ENCODE measurements around the gene GTPBP6. TPM values are rescaled to one million over a fixed set of nuclear protein-coding genes. Genes with fewer than 3 reads are reported as not detected.

Gene GTPBP6
- total RNA-seq, 1 experiment from 2014 or later = 72.4 TPM

DNA sequence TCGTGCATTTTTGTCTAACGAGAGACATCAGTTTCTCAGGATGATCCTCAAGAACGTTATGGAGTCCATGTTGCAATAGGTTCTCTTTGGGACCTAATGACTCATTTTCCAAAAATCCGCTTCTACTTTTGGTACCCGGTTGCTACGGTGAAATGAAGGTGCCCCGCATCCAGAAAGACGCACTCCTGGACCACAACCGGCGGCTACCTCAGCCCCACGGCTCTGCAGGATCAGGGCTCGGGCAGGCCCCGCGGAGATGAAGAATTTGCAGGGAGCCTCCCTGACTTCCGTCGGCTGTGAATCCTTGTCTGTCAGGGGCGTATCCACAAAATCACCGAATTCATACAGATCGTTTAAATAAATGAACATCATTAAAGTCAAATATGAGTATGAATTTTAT, 15.6 kb downstream of the GTPBP6 start:
- CTCF ChIA-PET = no interaction called here
- H3K4me1 ChIP-seq = no peaks in the 10 kb centered on the region
- no peak for DNase-seq
- no peak overlapping the region for H3K4me3 Mint-ChIP-seq (ENCODE audit: unreplicated experiment)
- intact Hi-C loops (cut with micrococcal nuclease; ENCODE audit: unreplicated experiment) = no loop called here
- H3K27ac Mint-ChIP-seq (ENCODE audit: unreplicated experiment) = peak overlapping the region; percentile 58
- H3K4me3 ChIP-seq (ENCODE audit: low read depth, low read length) = no peak overlapping the region
- no peak for TF ChIP-seq CTCF (IDR thresholded peaks at IDR 0.05; ENCODE audit: insufficient read depth in 1 of 2, low read depth in 1 of 2, low read length in 1 of 2, severe bottlenecking in 1 of 2, unreplicated experiment in 1 of 2)
- BruUV-seq (replicated peaks) = TSS peak; percentile 43
- POLR2A ChIA-PET = no interaction called here
- peaks cover 4% of the 10 kb centered on the region for H3K36me3 ChIP-seq (ENCODE audit: control insufficient read depth, insufficient read depth, low read length)
- H3K9me3 Mint-ChIP-seq (ENCODE audit: unreplicated experiment) = no peaks in the 10 kb centered on the region
- no peaks in the 10 kb centered on the region for H3K4me1 Mint-ChIP-seq (ENCODE audit: low read depth, unreplicated experiment)
- no peaks in the 10 kb centered on the region for H3K27me3 ChIP-seq (replicated peaks; ENCODE audit: control insufficient read depth, insufficient read depth, low read length)
- H3K9me3 ChIP-seq = no peaks in the 10 kb centered on the region
- peaks cover 73% of the 10 kb centered on the region for H3K36me3 Mint-ChIP-seq (ENCODE audit: insufficient read depth, unreplicated experiment)
- H3K27me3 Mint-ChIP-seq (ENCODE audit: insufficient read depth, unreplicated experiment) = no peaks in the 10 kb centered on the region

- no peaks in the 10 kb centered on the region; the same call in 1 of the 2 replicates for H3K36me3 ChIP-seq (ENCODE audit: control insufficient read depth, insufficient read depth, low read length)
- no peaks in the 10 kb centered on the region for H3K9me3 ChIP-seq
- ChIA-PET CTCF (no interaction called here), POLR2A (no interaction called here)
- H3K36me3 Mint-ChIP-seq (ENCODE audit: insufficient read depth, unreplicated experiment) = peaks cover 66% of the 10 kb centered on the region
- no peak for DNase-seq
- H3K9me3 Mint-ChIP-seq (ENCODE audit: unreplicated experiment) = no peaks in the 10 kb centered on the region
- H3K4me1 Mint-ChIP-seq (ENCODE audit: low read depth, unreplicated experiment) = no peaks in the 10 kb centered on the region
- H3K27me3 ChIP-seq (replicated peaks; ENCODE audit: control insufficient read depth, insufficient read depth, low read length) = no peaks in the 10 kb centered on the region
- intact Hi-C loops (cut with micrococcal nuclease; ENCODE audit: unreplicated experiment) = no loop called here
- no peak for TF ChIP-seq CTCF (IDR thresholded peaks at IDR 0.05; ENCODE audit: insufficient read depth in 1 of 2, low read depth in 1 of 2, low read length in 1 of 2, severe bottlenecking in 1 of 2, unreplicated experiment in 1 of 2)
- no peak overlapping the region for H3K4me3 Mint-ChIP-seq (ENCODE audit: unreplicated experiment)
- BruUV-seq (replicated peaks) = no TSS peak
- H3K4me3 ChIP-seq (ENCODE audit: low read depth, low read length) = no peak overlapping the region
- H3K27me3 Mint-ChIP-seq (ENCODE audit: insufficient read depth, unreplicated experiment) = no peaks in the 10 kb centered on the region
- H3K4me1 ChIP-seq = no peaks in the 10 kb centered on the region
- H3K27ac Mint-ChIP-seq (ENCODE audit: unreplicated experiment) = no peak overlapping the region
Measured at GRCh38 chrX:300334-300733, 18.3 kb downstream of the GTPBP6 start.

GRCh38 chrX:298993-299392, 19.6 kb downstream of the GTPBP6 start:
- no peak for TF ChIP-seq CTCF (IDR thresholded peaks at IDR 0.05; ENCODE audit: insufficient read depth in 1 of 2, low read depth in 1 of 2, low read length in 1 of 2, severe bottlenecking in 1 of 2, unreplicated experiment in 1 of 2)
- H3K9me3 ChIP-seq = no peaks in the 10 kb centered on the region
- BruUV-seq (replicated peaks) = no TSS peak
- no peaks in the 10 kb centered on the region for H3K4me1 ChIP-seq
- no peaks in the 10 kb centered on the region for H3K36me3 ChIP-seq (ENCODE audit: control insufficient read depth, insufficient read depth, low read length)
- no peaks in the 10 kb centered on the region for H3K27me3 ChIP-seq (replicated peaks; ENCODE audit: control insufficient read depth, insufficient read depth, low read length)
- no peak for DNase-seq
- H3K27me3 Mint-ChIP-seq (ENCODE audit: insufficient read depth, unreplicated experiment) = no peaks in the 10 kb centered on the region
- H3K4me3 Mint-ChIP-seq (ENCODE audit: unreplicated experiment) = no peak overlapping the region
- intact Hi-C loops (cut with micrococcal nuclease; ENCODE audit: unreplicated experiment) = no loop called here
- POLR2A ChIA-PET = no interaction called here
- H3K4me1 Mint-ChIP-seq (ENCODE audit: low read depth, unreplicated experiment) = no peaks in the 10 kb centered on the region
- H3K27ac Mint-ChIP-seq (ENCODE audit: unreplicated experiment) = no peak overlapping the region
- H3K9me3 Mint-ChIP-seq (ENCODE audit: unreplicated experiment) = no peaks in the 10 kb centered on the region
- H3K4me3 ChIP-seq (ENCODE audit: low read depth, low read length) = no peak overlapping the region
- CTCF ChIA-PET = no interaction called here
- peaks cover 62% of the 10 kb centered on the region for H3K36me3 Mint-ChIP-seq (ENCODE audit: insufficient read depth, unreplicated experiment)

Data from Caco-2 (cell line).